ENCODE results near the gene ANXA4.

GRCh38 chr2:69717186-69717585, 24.7 kb upstream of the ANXA4 start:
- TF ChIP-seq CTCF (IDR thresholded peaks at IDR 0.05) (no peak), POLR2A (IDR thresholded peaks at IDR 0.05) (no peak), POLR2AphosphoS5 (IDR thresholded peaks at IDR 0.05) (no peak)
